GM21515 (cell line): ENCODE data around the gene LARGE1.

Experiments used
- ATAC-seq: cut with Tn5 transposase; IDR thresholded peaks from one replicate; pipeline ENCODE4 v1.9.1; 2021; ENCODE audit not compliant: unreplicated experiment

The LARGE1 gene

GRCh38 chr22:33914131-33914530 is 6.1 kb downstream of the LARGE1 start:
- no peak for ATAC-seq

DNA sequence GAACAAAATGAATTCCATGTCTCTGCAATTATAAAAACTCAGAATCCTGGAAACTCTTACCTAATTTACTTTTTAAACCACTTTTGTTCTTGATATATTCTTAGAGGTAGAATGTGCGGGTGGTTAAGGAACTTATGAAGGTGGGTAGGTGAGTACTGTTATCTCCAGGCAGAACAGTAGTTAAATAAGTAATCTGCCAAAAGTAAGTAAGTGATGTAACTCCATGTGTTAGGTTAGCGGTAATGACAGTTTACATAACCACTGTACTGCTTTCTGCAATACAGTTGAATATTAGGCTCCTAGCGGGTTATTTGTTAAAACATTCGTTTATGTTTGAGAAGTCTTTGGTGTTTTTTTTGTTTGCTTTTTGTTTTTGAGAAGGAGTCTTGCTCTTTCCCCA is 7.1 kb downstream of the LARGE1 start:
- no peak for ATAC-seq

- no peak for ATAC-seq
Observed at GRCh38 chr22:33909911-33910310, 10.4 kb downstream of the LARGE1 start.

DNA sequence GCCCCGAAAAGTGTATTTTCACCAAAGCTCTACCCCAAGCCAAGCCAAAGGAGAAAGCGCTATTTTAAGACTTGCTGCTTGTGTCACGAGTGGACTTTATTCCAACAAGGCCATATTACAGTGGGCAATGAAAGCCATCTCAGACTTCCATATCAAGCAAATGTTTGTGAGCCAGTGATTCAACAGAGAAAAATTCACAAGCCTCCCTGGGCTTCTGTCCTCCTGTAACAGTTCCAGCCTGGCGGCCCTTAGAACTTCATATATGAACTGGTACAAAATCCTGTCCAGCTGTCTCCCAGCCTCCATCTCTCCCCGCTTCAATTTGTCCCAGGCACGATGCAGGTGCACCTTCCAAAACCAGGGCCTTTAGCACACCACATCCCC is 11.2 kb downstream of the LARGE1 start:
- no peak for ATAC-seq

DNA sequence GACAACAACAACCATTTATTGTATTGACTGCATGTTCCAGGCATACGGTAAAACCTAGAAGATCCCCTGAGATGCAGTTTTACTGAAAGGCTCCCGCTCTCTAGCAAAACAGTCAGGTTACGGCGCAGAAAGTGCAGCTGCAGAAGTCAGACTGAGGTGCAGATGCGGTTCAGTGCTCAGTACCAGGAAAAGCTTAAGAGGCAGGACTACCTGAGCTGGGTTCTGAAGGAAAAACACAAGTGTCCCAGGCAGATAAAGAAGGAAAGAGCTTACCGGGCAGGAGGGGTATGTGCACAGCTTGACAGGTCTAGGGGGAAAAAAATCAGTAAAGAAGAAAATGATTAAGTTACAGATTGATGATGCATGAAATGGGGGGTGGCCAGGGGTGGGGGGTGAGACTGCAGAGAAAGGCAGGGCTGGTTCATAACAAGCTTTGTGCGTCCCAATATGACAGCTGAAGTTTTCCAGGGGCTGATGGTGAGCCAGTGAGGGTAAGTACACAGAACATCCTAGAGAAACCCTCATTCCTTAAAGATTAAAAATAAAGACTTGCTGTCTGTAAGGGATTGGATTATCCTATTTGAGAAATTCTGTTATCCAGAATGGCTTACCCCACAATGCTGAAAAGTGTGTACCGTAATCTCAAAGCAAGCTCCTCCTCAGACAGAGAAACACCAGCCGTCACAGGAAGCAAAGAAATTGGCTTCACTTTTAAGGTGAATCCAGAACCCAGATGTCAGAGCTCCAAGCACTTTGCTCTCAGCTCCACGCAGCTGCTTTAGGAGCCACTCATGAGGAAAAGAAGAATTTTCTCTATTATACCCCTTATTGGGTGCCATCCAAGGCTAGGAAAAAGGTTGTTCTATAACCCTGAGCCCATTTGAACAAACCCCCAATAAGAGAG is 11.9 kb downstream of the LARGE1 start:
- ATAC-seq, result no peak

DNA sequence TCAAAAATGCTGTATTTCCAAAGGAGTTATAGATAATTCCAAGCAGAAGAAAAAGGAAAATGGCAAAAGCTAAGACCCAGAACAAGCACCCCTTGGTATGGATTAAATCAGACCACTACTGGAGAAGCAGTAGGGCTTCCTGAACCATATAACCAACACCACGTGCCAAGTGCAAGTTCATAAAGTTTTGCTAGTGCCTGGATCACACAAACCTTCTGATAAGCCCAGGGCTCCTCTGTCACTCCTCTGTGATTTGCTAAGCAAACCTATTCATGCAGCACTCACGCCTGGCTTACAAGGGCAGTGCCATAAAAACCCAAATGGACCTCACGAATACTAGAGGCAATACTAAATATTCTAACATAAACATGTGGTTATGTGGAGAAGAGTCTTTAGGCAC is 13.3 kb downstream of the LARGE1 start:
- no peak for ATAC-seq

- no peak for ATAC-seq
Observed at GRCh38 chr22:33906475-33906874, 13.8 kb downstream of the LARGE1 start.

- no peak for ATAC-seq
Observed at GRCh38 chr22:33903012-33903411, 17.3 kb downstream of the LARGE1 start.

- ATAC-seq, result no peak
Observed at GRCh38 chr22:33902073-33902472, 18.2 kb downstream of the LARGE1 start.

- ATAC-seq, result no peak
Observed at GRCh38 chr22:33898121-33898520, 22.2 kb downstream of the LARGE1 start.

- ATAC-seq, result no peak
Observed at GRCh38 chr22:33897448-33897835, 22.8 kb downstream of the LARGE1 start.

DNA sequence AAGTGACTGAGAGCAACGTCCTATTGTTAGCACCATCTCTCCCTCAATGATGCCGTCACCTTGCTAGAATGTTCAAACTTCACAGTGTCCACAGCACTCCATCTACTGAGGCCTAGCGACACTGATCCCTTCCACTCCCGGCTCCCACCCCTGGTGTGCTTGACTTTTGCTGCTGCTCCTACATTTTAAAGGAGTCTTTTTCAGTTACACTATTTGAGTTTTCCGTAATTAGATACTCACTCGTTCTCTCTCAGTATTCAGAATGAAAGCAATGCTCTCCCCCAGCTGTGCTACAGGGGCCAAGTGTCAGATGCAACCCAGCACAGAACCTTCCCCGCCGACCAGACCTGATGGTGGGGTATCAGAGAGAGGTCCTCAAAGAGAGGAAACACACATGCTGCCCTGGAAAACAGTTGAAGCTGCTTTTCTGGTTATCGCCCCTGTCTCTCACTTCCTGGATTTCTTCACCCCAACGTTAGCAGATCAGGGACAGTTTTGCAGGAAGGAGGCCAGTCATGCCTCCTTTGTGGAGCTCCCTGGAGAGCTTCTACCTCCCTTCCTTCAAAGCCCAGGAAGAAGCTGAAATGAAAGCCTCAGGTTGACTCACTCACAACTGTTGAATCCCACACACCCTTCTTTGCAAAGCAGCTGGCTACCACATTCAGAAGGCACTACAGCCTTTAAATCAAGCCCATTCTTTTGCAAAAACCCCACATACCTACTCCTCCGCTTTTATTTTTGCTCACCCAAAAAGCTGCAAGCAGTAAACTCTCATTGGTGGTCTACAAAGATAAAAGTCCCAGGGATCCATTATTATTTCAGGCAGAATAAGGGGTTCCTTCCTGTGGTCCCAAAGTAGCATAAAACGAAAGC is 23.5 kb downstream of the LARGE1 start:
- ATAC-seq, result peak; percentile 50

DNA sequence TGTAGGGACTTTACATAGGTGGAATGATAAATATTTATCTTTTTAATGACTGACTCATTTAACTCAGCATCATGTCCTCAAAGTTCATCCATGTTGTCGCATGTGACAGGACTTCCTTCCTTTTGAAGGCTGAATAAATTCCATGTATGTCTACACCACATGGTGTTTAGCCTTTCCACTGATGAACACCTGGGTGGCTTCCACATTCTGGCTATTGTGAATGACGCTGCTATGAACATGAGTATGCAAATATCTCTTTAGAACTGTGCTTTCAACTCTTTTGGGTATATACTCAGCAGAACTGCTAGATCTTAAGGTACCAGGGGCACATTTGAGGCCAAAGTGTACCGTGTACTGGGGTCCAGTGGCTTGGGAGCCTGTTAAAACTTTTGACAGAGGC is 24.1 kb downstream of the LARGE1 start:
- peak; percentile 48 for ATAC-seq

GRCh38 chr22:33895444-33895843 is 24.8 kb downstream of the LARGE1 start:
- no peak for ATAC-seq

DNA sequence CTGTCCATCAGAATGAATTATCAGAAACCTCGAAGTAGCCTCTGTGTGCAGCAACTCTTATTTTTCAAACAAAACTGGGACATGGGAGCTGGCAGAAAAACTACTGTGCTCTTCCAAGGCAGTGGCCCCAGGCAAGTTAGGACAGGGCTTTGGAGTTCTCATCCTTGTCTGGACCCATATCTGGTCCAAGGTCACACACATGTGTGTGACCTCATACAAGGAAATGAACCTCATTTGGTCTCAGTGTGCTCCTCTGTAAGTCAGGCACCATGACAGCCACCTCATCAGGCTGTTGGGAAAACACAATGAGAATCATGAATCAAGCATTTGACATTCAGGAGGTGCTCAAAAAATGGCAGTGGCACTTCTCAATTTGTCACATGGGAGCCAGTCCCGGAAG is 25.8 kb downstream of the LARGE1 start:
- ATAC-seq, result no peak

- ATAC-seq, result no peak
Observed at GRCh38 chr22:33894036-33894435, 26.2 kb downstream of the LARGE1 start.

- ATAC-seq, result no peak
Observed at GRCh38 chr22:33893512-33893911, 26.8 kb downstream of the LARGE1 start.

DNA sequence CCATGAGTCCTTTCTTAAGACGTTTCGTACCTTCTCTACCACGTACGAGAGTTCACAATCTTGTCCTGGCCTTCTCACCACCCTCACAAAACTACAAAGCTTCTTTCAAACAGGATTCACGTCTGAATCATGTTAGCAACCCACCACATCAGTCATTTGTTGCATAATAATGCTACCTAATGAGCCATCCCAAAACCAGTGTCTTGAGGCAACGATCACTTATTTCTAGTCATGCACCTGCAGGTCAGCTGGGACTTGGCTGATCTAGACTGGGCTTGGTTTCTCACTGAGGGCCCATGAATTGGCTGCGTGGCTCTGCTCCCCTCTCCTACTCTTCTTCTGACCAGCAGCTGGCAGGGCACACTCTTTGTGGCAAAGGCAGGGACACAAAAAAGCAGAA is 28.3 kb downstream of the LARGE1 start:
- ATAC-seq, result no peak

- no peak for ATAC-seq
Observed at GRCh38 chr22:33891455-33891854, 28.8 kb downstream of the LARGE1 start.

- ATAC-seq, result no peak
Observed at GRCh38 chr22:33889748-33890147, 30.5 kb downstream of the LARGE1 start.

DNA sequence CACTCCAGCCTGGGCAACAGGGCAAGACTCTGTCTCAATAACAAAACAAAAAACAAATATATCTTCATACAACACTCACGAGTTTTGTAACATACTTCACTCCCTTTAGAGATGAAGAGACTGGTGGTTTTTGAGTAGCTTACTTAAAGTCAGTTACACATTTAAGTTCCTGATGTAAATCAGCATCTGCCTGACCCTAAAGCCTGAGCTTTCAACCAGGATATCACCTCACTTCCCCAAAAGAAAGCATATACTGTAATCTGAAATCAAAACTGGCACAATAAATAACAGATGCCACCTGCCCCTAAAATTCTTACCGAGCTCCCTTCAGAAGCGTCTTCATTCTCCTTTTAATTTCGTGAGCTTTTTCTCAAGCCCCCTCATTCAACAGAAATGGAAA is 31.5 kb downstream of the LARGE1 start:
- no peak for ATAC-seq

GRCh38 chr22:33887173-33887572 is 33.1 kb downstream of the LARGE1 start:
- no peak for ATAC-seq
